GM19468 (cell line): ENCODE measurements around the gene SHISA8.

Experiments
- ATAC-seq: cut with Tn5 transposase; IDR thresholded peaks from one replicate; pipeline ENCODE4 v1.9.1; 2021; ENCODE audit warnings: mild to moderate bottlenecking, moderate library complexity, moderate number of reproducible peaks; ENCODE audit not compliant: unreplicated experiment; ENCODE audit errors: extremely low read depth

SHISA8 gene

GRCh38 chr22:41915786-41916493 is 1.1 kb upstream of the SHISA8 start:
- no peak for ATAC-seq

- ATAC-seq: no peak
Measured at GRCh38 chr22:41914611-41915034, 251 bp downstream of the SHISA8 start.

- no peak for ATAC-seq
Measured at GRCh38 chr22:41913842-41914534, 886 bp downstream of the SHISA8 start.

GRCh38 chr22:41913040-41913719 is 1.7 kb downstream of the SHISA8 start:
- ATAC-seq: no peak

GRCh38 chr22:41912338-41913039 is 2.4 kb downstream of the SHISA8 start:
- ATAC-seq: no peak

- ATAC-seq: no peak
Measured at GRCh38 chr22:41911001-41911611, 3.8 kb downstream of the SHISA8 start.

GRCh38 chr22:41910050-41911000 is 4.5 kb downstream of the SHISA8 start:
- ATAC-seq: no peak

- no peak for ATAC-seq
Measured at GRCh38 chr22:41909310-41910049, 5.4 kb downstream of the SHISA8 start.

GRCh38 chr22:41908411-41909309 is 6.2 kb downstream of the SHISA8 start:
- no peak for ATAC-seq

GRCh38 chr22:41907436-41908401 is 7.2 kb downstream of the SHISA8 start:
- ATAC-seq: no peak

- ATAC-seq: no peak
Measured at GRCh38 chr22:41906822-41907221, 8.1 kb downstream of the SHISA8 start.

- ATAC-seq: no peak
Measured at GRCh38 chr22:41905411-41906202, 9.3 kb downstream of the SHISA8 start.

- no peak for ATAC-seq
Measured at GRCh38 chr22:41904450-41905410, 10.1 kb downstream of the SHISA8 start.

GRCh38 chr22:41902932-41903421 is 11.9 kb downstream of the SHISA8 start:
- ATAC-seq: no peak
